Brain microvascular endothelial cell (primary cell): ENCODE measurements around the gene SLC19A1.

Experiments
- DNase-seq: peaks from one replicate; pipeline ENCODE4 v3.0.0-alpha.2; 2020
- H3K27ac ChIP-seq: fragments of 250-450 bp; sonication (Bioruptor Pico); 2 replicates; pipeline ENCODE4 v1.5.1; 2020; ENCODE audit warnings: mild to moderate bottlenecking, moderate library complexity
- H3K27me3 ChIP-seq: fragments of 250-450 bp; sonication (Bioruptor Pico); replicated peaks from 2 replicates; pipeline ENCODE4 v1.5.1; 2020; ENCODE audit warnings: mild to moderate bottlenecking
- H3K36me3 ChIP-seq: fragments of 250-450 bp; sonication (Bioruptor Pico); replicated peaks from 2 replicates; pipeline ENCODE4 v1.5.1; 2020; ENCODE audit warnings: mild to moderate bottlenecking
- H3K4me3 ChIP-seq: 2 replicates; pipeline ENCODE4 v1.5.1; 2011; ENCODE audit warnings: low read depth, mild to moderate bottlenecking, control low read depth, low read length, moderate library complexity
- CTCF ChIP-seq: IDR thresholded peaks from 2 replicates; pipeline ENCODE4 v1.5.1; 2011; ENCODE audit warnings: low read depth, mild to moderate bottlenecking, moderate library complexity, low read length, control low read depth, inconsistent platforms; ENCODE audit errors: missing control alignments
- in situ Hi-C: cut with HindIII; loops from 2 replicates; pipeline ENCODE4 v1.10.0; 2017; ENCODE audit warnings: low sequenced_read_pairs, low pct_ligation_motif_present

Gene SLC19A1

GRCh38 chr21:45482899-45483821 is 59.1 kb downstream of the SLC19A1 start:
- H3K27ac ChIP-seq = no peak overlapping the region
- H3K4me3 ChIP-seq = no peak overlapping the region
- peaks cover 68% of the 10 kb centered on the region for H3K36me3 ChIP-seq
- in situ Hi-C loops = no loop called here
- H3K27me3 ChIP-seq = no peaks in the 10 kb centered on the region
- TF ChIP-seq CTCF = no peak
- no peak for DNase-seq

- TF ChIP-seq CTCF = no peak
- Histone ChIP-seq H3K36me3 (peaks cover 71% of the 10 kb centered on the region), H3K4me3 (no peak overlapping the region), H3K27ac (no peak overlapping the region), H3K27me3 (no peaks in the 10 kb centered on the region)
- no peak for DNase-seq
- in situ Hi-C loops = no loop called here
These were observed 60.0 kb downstream of the SLC19A1 start for GRCh38 chr21:45481977-45482898.

- H3K27me3 ChIP-seq = no peaks in the 10 kb centered on the region
- in situ Hi-C loops = no loop called here
- H3K36me3 ChIP-seq = peaks cover 67% of the 10 kb centered on the region
- no peak overlapping the region for H3K27ac ChIP-seq
- H3K4me3 ChIP-seq = no peak overlapping the region
- no peak for TF ChIP-seq CTCF
- DNase-seq = no peak
These were observed 60.7 kb downstream of the SLC19A1 start for GRCh38 chr21:45481566-45481965.

- no peak overlapping the region for H3K4me3 ChIP-seq
These were observed 61.3 kb downstream of the SLC19A1 start for GRCh38 chr21:45480701-45481500.

More at GRCh38 chr21:45480701-45481500, 61.3 kb downstream of the SLC19A1 start:
- Histone ChIP-seq H3K27ac (no peak overlapping the region), H3K36me3 (peaks cover 73% of the 10 kb centered on the region), H3K27me3 (no peaks in the 10 kb centered on the region)
- in situ Hi-C loops = no loop called here
- no peak for TF ChIP-seq CTCF
- DNase-seq = no peak
